ENCODE data around the gene PPP1R13L.

Gene PPP1R13L

GRCh38 chr19:45368127-45368526 is 36.7 kb downstream of the PPP1R13L start:
- DNase-seq (ENCODE audit: low spot score), result no peak

GRCh38 chr19:45364696-45365095 is 40.2 kb downstream of the PPP1R13L start:
- DNase-seq (ENCODE audit: low spot score), result no peak

GRCh38 chr19:45363861-45364459 is 40.9 kb downstream of the PPP1R13L start:
- no peak for DNase-seq (ENCODE audit: low spot score)

- no peak for DNase-seq (ENCODE audit: low spot score)
Measured at GRCh38 chr19:45362291-45362690, 42.6 kb downstream of the PPP1R13L start.

GRCh38 chr19:45361608-45362007 is 43.3 kb downstream of the PPP1R13L start:
- no peak for DNase-seq (ENCODE audit: low spot score)

GRCh38 chr19:45358213-45358792 is 46.6 kb downstream of the PPP1R13L start:
- DNase-seq (ENCODE audit: low spot score), result no peak

- DNase-seq (ENCODE audit: low spot score), result no peak
Measured at GRCh38 chr19:45357445-45357783, 47.5 kb downstream of the PPP1R13L start.

GRCh38 chr19:45356760-45357444 is 48.0 kb downstream of the PPP1R13L start:
- DNase-seq (ENCODE audit: low spot score), result no peak

GRCh38 chr19:45355910-45356309 is 49.0 kb downstream of the PPP1R13L start:
- no peak for DNase-seq (ENCODE audit: low spot score)

- no peak for DNase-seq (ENCODE audit: low spot score)
Measured at GRCh38 chr19:45355402-45355801, 49.5 kb downstream of the PPP1R13L start.

- DNase-seq (ENCODE audit: low spot score), result no peak
Measured at GRCh38 chr19:45354241-45354842, 50.5 kb downstream of the PPP1R13L start.

- no peak for DNase-seq (ENCODE audit: low spot score)
Measured at GRCh38 chr19:45352914-45353796, 51.7 kb downstream of the PPP1R13L start.

- no peak for DNase-seq (ENCODE audit: low spot score)
Measured at GRCh38 chr19:45352471-45352870, 52.4 kb downstream of the PPP1R13L start.

GRCh38 chr19:45352062-45352461 is 52.8 kb downstream of the PPP1R13L start:
- no peak for DNase-seq (ENCODE audit: low spot score)

- no peak for DNase-seq (ENCODE audit: low spot score)
Measured at GRCh38 chr19:45351401-45351952, 53.4 kb downstream of the PPP1R13L start.

GRCh38 chr19:45350477-45351058 is 54.3 kb downstream of the PPP1R13L start:
- no peak for DNase-seq (ENCODE audit: low spot score)

- no peak for DNase-seq (ENCODE audit: low spot score)
Measured at GRCh38 chr19:45349430-45349941, 55.4 kb downstream of the PPP1R13L start.

- DNase-seq (ENCODE audit: low spot score), result no peak
Measured at GRCh38 chr19:45349126-45349415, 55.8 kb downstream of the PPP1R13L start.

GRCh38 chr19:45348367-45349125 is 56.3 kb downstream of the PPP1R13L start:
- no peak for DNase-seq (ENCODE audit: low spot score)
